Activated naive CD8-positive, alpha-beta T cell (primary cell): Measurements from ENCODE around the gene ZSWIM6.

Experiments used
- H3K27ac Mint-ChIP-seq: one replicate; pipeline ENCODE4 v1.8.0; 2021; ENCODE audit warnings: mixed read lengths
- H3K27me3 Mint-ChIP-seq: one replicate; pipeline ENCODE4 v1.8.0; 2021; ENCODE audit warnings: mixed read lengths
- H3K36me3 Mint-ChIP-seq: one replicate; pipeline ENCODE4 v1.8.0; 2021; ENCODE audit warnings: mixed read lengths
- H3K4me1 Mint-ChIP-seq: one replicate; pipeline ENCODE4 v1.8.0; 2021; ENCODE audit warnings: low read depth, mixed read lengths
- H3K4me3 Mint-ChIP-seq: one replicate; pipeline ENCODE4 v1.8.0; 2021; ENCODE audit warnings: mild to moderate bottlenecking, mixed read lengths
- H3K9me3 Mint-ChIP-seq: one replicate; pipeline ENCODE4 v1.8.0; 2021; ENCODE audit warnings: low read depth, mixed read lengths

ZSWIM6 gene

DNA sequence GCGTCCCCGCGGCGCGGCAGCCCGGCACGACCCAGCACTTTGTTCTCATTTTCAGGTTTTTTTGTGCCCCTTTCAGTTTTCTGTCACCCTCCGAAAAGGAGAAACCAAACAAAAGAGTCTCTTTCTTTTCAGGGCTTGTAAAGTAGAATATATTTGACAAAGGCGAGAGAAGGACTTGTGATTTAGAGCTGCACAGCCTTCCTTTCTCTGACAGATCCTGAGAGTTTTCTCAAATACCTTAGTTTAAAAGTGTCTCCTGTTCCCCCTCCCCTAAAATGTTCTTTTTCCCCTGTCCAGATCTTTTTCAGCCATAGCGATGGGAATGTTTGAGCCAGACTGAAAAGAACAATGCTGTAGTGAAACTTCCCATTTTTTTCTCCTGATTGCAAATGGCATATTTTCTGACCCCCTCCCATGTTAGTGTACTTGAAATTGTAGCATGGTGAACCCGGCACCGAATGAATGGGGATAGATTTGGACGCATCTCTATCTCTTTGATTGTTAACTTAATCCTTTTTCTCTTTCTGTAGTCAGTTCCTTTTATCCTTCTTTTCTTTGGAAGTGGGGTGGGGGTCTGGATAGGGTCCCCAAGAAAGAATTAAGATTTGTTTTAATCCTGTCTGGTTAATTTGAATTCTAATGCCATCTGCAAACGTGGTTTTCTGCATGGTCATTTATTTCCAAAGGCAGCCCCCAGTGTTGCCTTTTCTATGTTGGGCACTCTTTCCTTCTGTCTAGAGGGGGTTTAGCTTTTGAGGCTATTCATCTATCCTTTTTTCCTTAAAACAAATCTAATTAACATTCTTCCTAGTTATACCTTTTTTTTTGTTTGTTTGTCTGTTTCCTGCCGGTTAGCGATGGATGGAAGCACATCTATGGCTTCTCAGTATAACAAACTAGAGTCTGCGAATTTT lies 2.2 kb downstream of the ZSWIM6 start:
- Mint-ChIP-seq H3K36me3 (peaks cover 7% of the 10 kb centered on the region), H3K4me3 (peak overlapping the region; percentile 89), H3K27me3 (no peaks in the 10 kb centered on the region), H3K4me1 (peaks cover 32% of the 10 kb centered on the region), H3K9me3 (no peaks in the 10 kb centered on the region), H3K27ac (peak overlapping the region; percentile 22)

DNA sequence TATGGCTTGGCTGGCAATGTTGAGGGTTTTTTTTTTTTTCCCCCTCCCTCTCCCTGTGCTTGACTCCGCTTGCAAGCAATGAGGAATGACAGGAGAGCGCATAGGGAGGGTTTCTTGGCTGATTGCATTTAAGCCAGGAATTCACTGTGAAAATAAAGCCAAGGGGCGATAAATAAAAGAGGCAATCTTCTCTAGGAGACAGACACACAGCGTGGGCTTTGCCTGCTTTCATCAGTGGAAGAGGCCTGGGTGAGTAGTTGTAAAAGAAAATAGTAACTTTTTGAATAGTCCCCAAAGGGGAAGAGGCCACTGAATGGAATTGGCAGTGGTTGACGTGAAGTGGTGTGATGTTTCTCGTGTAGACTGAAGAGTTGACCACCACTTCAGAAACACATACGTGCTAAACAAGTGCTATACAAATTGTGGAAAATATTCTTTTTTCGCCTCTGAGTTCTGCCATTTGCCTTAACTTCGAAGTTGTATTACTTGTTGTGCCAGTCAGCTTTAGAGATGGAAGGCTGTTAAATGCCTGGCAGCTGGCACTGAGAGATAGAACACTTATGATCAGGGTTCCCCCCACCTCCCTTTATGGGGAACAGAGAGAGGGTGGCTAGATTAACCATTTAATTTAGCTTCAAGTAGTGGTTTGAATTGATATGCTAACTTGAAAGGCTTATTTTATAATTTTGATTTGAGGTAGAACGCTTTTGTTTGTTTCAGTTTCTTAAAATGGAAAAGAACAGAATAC lies 3.0 kb downstream of the ZSWIM6 start:
- H3K4me3 Mint-ChIP-seq: peak overlapping the region; percentile 89
- H3K27ac Mint-ChIP-seq: no peak overlapping the region
- H3K9me3 Mint-ChIP-seq: no peaks in the 10 kb centered on the region

DNA sequence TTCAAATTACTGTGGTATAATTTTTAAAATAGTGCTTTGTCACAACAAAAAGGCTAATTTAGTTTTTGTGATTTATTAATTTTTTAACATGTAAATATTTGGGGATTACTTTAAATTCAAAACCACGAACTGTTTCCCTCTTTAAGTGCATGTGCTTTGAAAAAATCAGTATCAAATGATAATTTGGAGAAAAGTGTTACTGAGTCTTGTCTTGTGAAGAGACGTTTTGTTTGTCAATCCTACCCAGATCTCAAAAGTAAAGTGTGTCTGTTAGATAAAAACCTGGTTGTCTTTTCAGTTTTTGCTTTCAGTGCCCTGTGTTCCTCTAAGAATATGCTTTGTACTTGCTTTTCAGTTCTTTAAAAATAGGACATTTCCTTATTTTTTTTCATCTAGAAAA lies 7.7 kb downstream of the ZSWIM6 start:
- H3K36me3 Mint-ChIP-seq: peaks cover 10% of the 10 kb centered on the region
- H3K27me3 Mint-ChIP-seq: no peaks in the 10 kb centered on the region
- H3K27ac Mint-ChIP-seq: no peak overlapping the region
- no peak overlapping the region for H3K4me3 Mint-ChIP-seq
- no peaks in the 10 kb centered on the region for H3K9me3 Mint-ChIP-seq
- peaks cover 45% of the 10 kb centered on the region for H3K4me1 Mint-ChIP-seq

More for the DNA sequence above, 3.0 kb downstream of the ZSWIM6 start:
- peaks cover 10% of the 10 kb centered on the region for H3K36me3 Mint-ChIP-seq
- H3K4me1 Mint-ChIP-seq: peaks cover 27% of the 10 kb centered on the region
- H3K27me3 Mint-ChIP-seq: no peaks in the 10 kb centered on the region

DNA sequence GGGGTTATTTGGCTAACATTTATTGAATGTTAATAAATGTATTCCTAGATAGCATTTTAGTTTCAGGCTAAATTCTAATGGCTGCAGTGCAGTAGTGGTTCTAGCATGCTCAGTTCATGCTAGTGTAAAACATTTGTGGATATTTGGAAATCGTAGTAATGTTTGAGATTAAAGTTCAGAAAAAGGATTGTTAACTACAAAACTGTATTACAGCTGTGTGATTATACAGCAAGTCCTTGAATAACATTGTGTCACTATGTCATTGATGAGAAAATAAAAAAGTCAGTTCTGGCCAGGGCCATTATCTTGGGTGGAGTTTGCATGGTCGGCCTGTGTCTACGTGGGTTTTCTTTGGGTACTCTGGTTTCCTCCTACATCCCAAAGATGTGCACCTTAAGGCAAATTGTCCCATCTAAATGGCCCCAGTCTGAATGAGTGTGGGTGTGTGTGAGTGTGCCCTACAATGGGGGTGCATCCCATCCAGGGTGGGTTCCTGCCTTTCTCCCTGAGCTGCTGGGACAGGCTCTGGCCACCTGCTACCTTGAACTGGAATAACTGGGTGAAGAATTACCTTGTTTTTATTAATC lies 8.8 kb downstream of the ZSWIM6 start:
- Mint-ChIP-seq H3K9me3 (no peaks in the 10 kb centered on the region), H3K4me1 (peaks cover 39% of the 10 kb centered on the region), H3K27me3 (no peaks in the 10 kb centered on the region), H3K4me3 (no peak overlapping the region), H3K27ac (no peak overlapping the region), H3K36me3 (peaks cover 10% of the 10 kb centered on the region)

DNA sequence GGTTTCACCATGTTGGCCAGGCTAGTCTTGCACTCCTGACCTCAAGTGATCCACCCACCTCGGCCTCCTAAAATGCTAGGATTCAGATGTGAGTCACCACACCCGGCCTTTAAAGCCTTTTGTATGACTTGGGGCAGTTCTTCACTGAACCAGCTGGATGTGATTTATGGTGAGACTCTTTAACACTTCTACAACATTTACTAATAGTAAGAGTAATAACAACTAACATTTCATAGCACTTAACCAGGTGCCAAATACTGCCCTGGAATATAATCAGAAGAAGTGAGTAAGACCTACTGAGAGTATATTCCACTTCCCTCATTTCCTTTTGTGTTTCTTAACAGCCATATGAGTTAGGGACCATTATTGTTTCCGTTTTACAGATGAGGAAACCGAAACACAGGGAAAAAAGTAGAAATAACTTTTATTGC lies 10.0 kb downstream of the ZSWIM6 start:
- peaks cover 8% of the 10 kb centered on the region for H3K36me3 Mint-ChIP-seq
- H3K4me1 Mint-ChIP-seq: peaks cover 42% of the 10 kb centered on the region
- H3K27me3 Mint-ChIP-seq: no peaks in the 10 kb centered on the region

DNA sequence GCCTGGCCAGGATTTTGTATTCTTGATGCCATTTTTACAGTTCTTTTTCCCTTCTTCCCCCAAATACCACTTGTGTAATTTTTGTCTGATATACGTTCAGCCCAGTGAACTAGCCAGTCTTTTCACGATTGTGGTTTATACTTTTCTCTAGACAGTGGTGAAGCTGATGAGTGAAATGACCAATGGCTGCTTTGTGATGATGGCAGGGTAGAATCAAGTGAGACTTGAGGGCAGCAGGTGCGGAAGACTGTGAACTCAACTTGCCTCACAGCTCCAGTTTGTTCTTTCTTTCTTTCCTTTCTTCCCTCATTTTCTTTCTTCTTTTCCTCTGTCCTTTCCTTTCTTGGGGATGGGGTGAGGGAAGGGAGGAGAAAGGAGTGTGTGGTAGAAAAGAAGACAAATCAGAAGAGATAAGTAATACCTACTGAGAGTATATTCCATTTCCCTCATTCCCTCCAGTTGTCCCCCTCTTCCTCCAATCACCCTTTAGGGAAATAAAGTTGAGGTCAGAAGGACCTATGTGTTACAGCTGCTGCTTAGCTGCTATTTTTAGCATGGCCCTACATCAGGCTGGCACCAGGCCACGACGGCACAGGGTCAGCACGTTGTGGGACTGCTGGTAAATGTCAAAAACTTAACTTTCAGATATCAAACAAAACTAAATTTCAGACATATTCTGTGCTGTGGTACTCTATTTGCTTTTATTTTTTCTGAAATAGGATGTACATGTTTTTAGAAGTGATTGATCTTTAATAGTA lies 12.3 kb downstream of the ZSWIM6 start:
- Mint-ChIP-seq H3K9me3 (no peaks in the 10 kb centered on the region), H3K36me3 (peaks cover 4% of the 10 kb centered on the region), H3K27me3 (no peaks in the 10 kb centered on the region), H3K4me3 (no peak overlapping the region), H3K27ac (no peak overlapping the region), H3K4me1 (peaks cover 52% of the 10 kb centered on the region)

More for the DNA sequence above, 10.0 kb downstream of the ZSWIM6 start:
- Mint-ChIP-seq H3K27ac (no peak overlapping the region), H3K9me3 (no peaks in the 10 kb centered on the region), H3K4me3 (no peak overlapping the region)

DNA sequence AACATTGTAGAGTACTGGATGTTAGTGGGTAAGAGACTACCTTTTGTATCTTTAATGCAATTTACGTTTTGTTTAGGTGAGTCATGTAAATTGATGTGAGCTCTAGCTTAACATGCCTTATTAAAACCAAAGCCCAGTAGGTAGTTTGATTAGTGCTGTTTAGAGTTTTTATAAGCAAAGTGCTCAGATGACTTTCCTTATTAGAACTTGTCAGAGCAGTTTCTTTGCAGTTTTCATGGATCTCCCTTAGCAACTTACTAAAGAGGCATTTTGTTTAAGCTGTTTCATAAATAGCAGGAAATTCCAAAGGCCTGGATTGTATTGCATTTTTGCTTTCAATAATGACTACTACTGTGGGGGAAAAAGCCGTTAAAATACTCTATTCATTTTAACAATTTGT lies 14.5 kb downstream of the ZSWIM6 start:
- H3K4me1 Mint-ChIP-seq: peaks cover 47% of the 10 kb centered on the region
- no peak overlapping the region for H3K27ac Mint-ChIP-seq
- H3K4me3 Mint-ChIP-seq: no peak overlapping the region
- H3K36me3 Mint-ChIP-seq: peaks cover 2% of the 10 kb centered on the region
- no peaks in the 10 kb centered on the region for H3K9me3 Mint-ChIP-seq
- no peaks in the 10 kb centered on the region for H3K27me3 Mint-ChIP-seq

DNA sequence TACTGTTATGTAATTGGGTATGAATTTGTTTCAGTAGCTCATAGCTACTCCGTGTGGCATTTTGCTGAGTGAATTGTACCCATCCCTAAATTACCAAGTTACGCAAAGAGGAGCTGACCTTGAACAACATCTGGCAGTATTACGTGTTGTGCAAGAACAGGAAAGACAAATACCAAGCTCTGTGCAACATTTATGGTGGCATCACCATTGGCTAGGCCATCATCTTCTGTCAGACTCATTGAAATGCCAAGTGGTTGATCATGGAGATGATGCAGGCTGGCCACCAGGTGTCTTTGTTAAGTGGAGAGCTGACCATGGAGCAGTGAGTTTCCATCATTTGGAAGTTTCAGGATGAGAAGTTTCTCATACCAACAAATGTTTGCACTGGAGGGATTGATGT lies 15.0 kb downstream of the ZSWIM6 start:
- Mint-ChIP-seq H3K36me3 (peaks cover 2% of the 10 kb centered on the region), H3K27ac (no peak overlapping the region), H3K4me3 (no peak overlapping the region), H3K9me3 (no peaks in the 10 kb centered on the region), H3K27me3 (no peaks in the 10 kb centered on the region), H3K4me1 (peaks cover 46% of the 10 kb centered on the region)

DNA sequence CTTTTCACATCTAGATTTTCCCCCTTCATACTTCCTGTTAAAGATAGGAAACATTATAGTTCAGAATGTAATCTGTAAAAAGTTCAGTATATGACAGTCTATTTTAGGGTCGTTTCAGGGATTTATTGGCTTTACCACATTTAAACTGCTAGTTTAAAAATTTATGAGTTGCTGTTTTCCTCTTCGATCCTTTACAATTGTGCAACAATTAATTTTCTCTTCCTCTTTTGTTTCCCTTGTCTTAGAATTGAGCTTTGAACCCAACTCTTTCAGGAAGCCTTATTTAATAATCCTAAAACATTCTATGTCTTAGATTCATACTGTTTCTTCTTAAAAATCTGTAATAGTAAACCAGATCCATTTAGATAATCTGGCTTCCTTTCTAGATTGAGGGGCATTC lies 16.4 kb downstream of the ZSWIM6 start:
- Mint-ChIP-seq H3K4me3 (no peak overlapping the region), H3K27me3 (no peaks in the 10 kb centered on the region), H3K9me3 (no peaks in the 10 kb centered on the region), H3K4me1 (peaks cover 46% of the 10 kb centered on the region), H3K36me3 (peaks cover 4% of the 10 kb centered on the region), H3K27ac (no peak overlapping the region)

DNA sequence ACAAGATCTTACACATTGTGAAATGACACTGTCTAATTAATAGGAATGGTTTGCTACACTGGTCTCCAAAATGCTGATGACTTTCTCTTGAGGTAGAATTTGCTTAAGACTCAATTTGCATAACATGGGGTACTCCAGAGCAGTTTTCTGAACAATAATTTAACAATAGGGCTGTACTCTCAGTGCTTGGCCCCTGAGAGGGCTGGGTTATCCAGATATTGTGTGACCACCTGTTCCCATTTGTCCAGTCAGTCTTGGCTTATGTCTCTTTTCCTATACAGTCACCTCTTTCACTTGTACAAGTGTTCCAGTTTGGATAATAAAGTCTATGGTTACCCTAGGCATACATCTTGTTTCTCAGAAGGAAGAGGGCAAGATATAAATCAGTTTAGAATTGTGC lies 17.9 kb downstream of the ZSWIM6 start:
- peaks cover 42% of the 10 kb centered on the region for H3K4me1 Mint-ChIP-seq
- peaks cover 4% of the 10 kb centered on the region for H3K36me3 Mint-ChIP-seq
- H3K27me3 Mint-ChIP-seq: no peaks in the 10 kb centered on the region
- H3K27ac Mint-ChIP-seq: no peak overlapping the region
- H3K9me3 Mint-ChIP-seq: no peaks in the 10 kb centered on the region
- no peak overlapping the region for H3K4me3 Mint-ChIP-seq

DNA sequence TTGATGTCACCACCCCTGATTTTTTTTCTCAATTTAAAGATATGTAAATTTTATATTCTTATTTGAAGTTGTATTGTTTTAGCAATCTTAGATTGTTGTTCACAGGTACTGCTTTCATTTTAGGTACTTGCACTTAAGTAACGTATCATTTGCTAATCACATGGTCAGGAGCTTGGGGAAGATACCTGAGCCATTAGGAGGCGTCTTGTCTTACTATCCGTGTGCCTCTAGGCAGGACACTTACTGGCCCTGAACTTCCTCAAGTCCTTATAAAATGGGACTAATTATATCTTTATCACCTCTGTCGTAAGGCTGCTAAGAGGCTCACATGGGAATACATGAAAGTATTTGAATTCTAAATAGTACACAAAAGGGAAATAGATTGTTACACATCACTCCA lies 18.5 kb downstream of the ZSWIM6 start:
- H3K9me3 Mint-ChIP-seq: no peaks in the 10 kb centered on the region
- H3K27ac Mint-ChIP-seq: no peak overlapping the region
- H3K36me3 Mint-ChIP-seq: peaks cover 4% of the 10 kb centered on the region
- H3K4me1 Mint-ChIP-seq: peaks cover 42% of the 10 kb centered on the region
- H3K27me3 Mint-ChIP-seq: no peaks in the 10 kb centered on the region
- no peak overlapping the region for H3K4me3 Mint-ChIP-seq

DNA sequence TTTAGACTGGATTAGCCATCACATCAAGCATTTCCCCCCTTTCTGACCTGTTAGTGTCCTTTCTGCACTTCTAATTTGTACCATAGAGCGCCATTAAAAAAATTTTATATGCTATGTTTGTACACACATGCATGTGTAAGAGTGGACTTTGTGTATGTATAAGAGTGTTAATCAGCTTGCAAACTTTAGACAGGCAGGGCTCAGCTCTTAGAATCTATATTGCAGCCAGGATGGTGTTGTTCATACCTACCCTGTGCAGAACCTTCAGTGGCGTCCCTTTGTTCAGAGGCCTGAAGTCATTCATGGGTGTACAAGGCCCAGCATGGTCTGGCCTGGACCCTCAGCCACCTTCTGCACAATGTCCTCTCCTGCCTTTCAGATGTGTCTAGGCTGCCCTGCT lies 19.7 kb downstream of the ZSWIM6 start:
- no peaks in the 10 kb centered on the region for H3K27me3 Mint-ChIP-seq

DNA sequence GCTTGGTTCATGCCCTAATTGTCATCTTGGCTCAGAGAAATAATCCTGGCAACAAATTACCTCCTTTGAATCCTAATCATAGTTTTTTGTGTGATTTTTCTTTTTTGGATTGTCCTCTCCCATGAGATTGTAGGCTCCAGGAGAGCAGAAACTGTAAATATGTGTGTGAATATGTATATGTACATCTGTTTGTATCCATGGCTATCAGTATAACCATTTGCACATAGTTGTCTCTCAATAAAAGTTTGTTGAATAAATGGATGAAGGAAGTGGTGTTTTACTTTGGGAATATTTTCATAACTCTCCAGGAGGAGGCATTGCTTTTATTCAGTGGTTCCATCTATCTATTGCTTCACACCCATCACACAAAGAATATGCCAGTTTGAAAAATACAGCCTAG lies 20.1 kb downstream of the ZSWIM6 start:
- peaks cover 39% of the 10 kb centered on the region for H3K4me1 Mint-ChIP-seq
- H3K27ac Mint-ChIP-seq: no peak overlapping the region
- no peak overlapping the region for H3K4me3 Mint-ChIP-seq
- H3K36me3 Mint-ChIP-seq: peaks cover 8% of the 10 kb centered on the region
- no peaks in the 10 kb centered on the region for H3K27me3 Mint-ChIP-seq
- H3K9me3 Mint-ChIP-seq: peaks cover 3% of the 10 kb centered on the region

More for the DNA sequence above, 19.7 kb downstream of the ZSWIM6 start:
- Mint-ChIP-seq H3K9me3 (no peaks in the 10 kb centered on the region), H3K27ac (no peak overlapping the region), H3K4me1 (peaks cover 40% of the 10 kb centered on the region), H3K36me3 (peaks cover 4% of the 10 kb centered on the region), H3K4me3 (no peak overlapping the region)

DNA sequence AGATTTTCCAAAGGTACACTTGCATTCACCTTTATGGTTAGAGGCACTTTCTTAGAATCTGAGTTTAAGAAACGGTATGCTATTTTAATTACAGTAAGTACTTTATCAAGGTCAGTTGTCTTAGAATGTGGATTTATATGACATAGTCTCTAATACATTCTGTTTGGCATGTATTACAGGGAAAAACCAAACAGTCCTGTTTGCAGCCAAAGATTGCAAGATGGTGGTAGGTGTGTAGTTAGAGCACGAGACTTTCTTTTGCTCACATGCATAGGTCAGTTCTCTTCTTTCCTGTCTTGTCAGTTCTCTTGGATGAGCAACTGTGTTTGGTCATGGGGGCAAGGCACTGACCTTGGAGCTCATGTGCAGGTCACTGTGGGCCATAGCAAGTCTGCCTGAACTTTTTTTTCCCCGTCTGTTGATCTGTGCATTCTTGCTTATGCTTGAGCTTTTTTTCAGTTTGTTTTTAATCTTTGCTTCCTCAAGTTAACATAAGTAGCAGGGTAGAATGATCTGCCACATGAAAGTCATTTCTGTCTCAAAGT lies 20.6 kb downstream of the ZSWIM6 start:
- Mint-ChIP-seq H3K27me3 (no peaks in the 10 kb centered on the region), H3K9me3 (peaks cover 3% of the 10 kb centered on the region), H3K4me3 (no peak overlapping the region), H3K27ac (no peak overlapping the region), H3K4me1 (peaks cover 36% of the 10 kb centered on the region), H3K36me3 (peaks cover 6% of the 10 kb centered on the region)
